Astrocyte (in vitro differentiated cells and primary cell): ENCODE results near the gene RAET1E.

ENCODE experiments used
- CTCF ChIP-seq: IDR thresholded peaks from 2 replicates; pipeline ENCODE4 v1.5.1; 2011; ENCODE audit warnings: low read depth, mild to moderate bottlenecking, inconsistent platforms, low read length, moderate library complexity; ENCODE audit not compliant: insufficient read depth
- EZH2 ChIP-seq: IDR thresholded peaks from 2 replicates; pipeline ENCODE4 v1.6.1; 2012; ENCODE audit warnings: mild to moderate bottlenecking, low read length, inconsistent platforms; ENCODE audit not compliant: insufficient read depth

GRCh38 chr6:149889326-149889725 lies 8.6 kb downstream of the RAET1E start:
- TF ChIP-seq CTCF (no peak), EZH2 (no peak)
